Embryonic facial prominence (tissue), 1 donor: ENCODE measurements around the gene SLC17A2.

ENCODE experiments used
- DNase-seq: peaks from one replicate; pipeline ENCODE4 v3.0.0-alpha.2; 2016; ENCODE audit errors: extremely low spot score

SLC17A2 gene

GRCh38 chr6:25886066-25886465, 44.4 kb downstream of the SLC17A2 start:
- no peak for DNase-seq

GRCh38 chr6:25883991-25884390, 46.5 kb downstream of the SLC17A2 start:
- no peak for DNase-seq

- no peak for DNase-seq
Observed at GRCh38 chr6:25883536-25883935, 47.0 kb downstream of the SLC17A2 start.

- no peak for DNase-seq
Observed at GRCh38 chr6:25882051-25882496, 48.4 kb downstream of the SLC17A2 start.

- no peak for DNase-seq
Observed at GRCh38 chr6:25880601-25881000, 49.9 kb downstream of the SLC17A2 start.

DNA sequence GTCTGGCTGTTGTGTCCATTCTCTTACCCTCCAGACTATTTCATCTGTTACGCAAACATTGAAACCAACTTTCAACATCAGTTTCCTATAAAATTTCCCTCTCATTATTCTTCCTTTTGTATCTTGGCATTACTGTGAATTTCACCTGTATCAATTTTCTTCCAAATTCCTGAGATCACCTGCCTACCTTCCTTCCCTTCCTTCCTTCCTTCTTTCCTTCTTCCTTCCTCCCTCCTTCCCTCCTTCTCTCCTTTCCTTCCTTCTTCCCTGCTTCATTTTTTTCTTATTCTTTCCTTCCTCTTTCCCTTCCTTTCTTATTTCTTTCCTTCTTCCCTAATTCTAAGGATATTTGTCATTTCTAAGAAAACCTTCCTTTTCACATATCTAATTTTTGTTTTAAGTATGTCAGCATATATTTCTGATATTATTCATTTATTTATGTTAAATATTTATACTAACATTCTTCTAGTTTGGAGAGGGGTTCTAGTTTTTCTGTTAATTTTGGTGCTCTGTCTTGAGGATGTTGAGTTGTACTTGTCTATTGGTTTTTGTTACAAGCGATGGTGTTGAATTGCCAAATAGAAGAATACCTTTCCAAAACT, 51.7 kb downstream of the SLC17A2 start:
- no peak for DNase-seq

- DNase-seq = no peak
Observed at GRCh38 chr6:25875926-25876602, 54.4 kb downstream of the SLC17A2 start.

DNA sequence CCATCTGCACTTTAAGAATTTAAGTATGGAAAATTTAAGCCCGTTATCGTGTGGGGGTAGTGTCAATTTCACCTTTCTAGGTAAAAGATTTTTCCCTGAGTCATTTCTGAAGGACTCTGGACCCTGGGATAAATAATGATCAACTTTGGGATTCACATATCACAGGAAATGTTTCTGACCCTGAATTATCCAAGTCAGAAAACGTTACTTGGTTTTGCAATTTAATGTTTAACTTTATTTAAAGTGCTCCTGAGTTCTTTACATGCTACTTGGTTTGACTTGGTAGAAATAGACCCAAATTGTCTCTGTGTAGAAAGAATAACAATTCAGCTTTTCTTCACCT, 55.0 kb downstream of the SLC17A2 start:
- no peak for DNase-seq

DNA sequence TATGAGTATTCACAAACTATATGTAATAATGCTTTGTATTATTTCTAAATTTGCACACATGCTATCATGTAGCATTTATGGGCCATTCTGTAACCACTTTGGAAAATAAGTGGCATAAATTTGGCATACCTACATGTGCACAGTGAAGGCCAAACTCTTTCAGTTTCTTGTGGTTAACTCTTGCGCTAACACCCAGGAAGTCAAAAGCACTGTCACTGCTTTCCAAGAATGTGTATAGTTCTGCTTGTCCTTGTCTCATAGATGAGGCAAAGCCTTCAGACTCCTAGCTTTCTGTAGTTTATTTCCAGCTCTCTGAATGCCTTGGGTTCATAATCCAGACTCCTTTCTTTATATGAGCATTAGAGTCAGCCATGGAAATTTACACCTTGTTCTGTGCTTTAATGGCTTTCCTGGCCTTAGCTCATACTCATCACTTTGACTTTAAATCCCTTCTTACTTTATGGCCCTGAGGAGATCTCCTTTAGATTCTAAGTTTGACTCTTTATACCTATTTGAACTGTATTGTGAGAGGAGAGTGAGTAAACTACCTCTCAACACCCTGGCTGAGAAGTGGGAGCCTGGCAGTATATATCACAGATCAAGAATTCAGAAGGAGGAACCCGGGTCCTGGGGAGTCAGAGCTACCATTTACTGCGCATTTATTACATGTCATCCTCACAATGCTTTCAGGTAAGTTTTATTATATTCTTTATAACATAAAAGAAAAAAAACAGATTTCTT, 55.5 kb downstream of the SLC17A2 start:
- no peak for DNase-seq

DNA sequence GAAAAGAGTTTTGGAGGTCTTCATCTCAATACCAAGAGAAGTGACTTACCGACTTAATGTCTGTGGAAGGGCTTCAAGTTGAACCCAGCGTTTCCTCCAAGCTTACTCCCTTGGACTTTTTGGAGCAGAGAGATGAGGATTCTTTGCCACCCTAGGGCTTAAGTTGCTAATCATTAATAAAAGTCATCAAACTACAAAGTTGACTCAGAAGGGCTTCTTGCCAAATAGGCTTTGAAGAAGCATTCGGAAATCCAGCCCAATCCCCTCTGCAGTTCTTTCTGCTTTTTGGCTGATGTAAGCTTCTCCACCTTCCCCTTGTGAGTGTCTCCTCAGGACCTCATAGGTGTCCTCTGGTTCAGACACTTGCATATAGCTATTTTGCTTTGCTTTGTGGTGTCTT, 56.4 kb downstream of the SLC17A2 start, which contains the start of gene SLC17A3:
TSS of gene SLC17A3 (minus strand) at position 126 of the 400 bp plus-strand sequence. CDS start 5,856 bp downstream, outside the sequence.
- DNase-seq = no peak

DNA sequence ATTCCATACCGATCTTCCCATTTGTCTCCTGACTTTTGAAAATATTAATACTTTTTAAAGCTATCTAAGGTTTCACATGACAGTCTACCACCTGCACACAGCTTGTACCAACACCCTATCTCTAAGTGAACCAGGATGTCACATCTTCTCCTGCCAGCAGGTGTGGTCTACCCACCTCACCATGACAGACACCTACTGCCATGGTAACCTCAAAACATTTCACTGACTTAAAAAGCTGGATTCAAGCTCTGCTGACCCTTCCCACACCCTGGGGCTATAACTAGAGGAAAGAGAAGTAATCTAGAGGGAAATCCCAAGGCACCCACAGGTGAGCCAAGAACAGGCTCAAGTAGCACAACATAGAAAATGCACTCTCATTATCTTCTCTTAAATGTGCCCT, 57.7 kb downstream of the SLC17A2 start:
- DNase-seq = no peak

DNA sequence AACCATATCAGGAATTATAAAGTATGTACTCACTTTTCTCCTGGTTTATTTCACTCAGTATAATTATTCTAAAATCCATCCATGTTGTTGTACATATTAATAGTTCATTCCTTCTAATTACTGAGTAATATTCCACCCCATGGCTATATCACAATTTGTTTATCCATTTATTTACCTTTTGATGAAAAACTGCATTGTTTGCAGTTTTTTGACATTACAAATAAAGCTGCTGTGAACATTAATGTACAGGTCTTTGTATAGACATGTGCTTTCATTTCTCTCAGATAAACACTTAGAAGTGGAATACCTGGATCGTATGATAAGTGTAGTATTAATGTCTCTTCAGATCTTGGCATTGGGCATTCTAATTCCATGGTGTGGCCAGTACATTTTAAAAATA, 60.7 kb downstream of the SLC17A2 start:
- DNase-seq = no peak

DNA sequence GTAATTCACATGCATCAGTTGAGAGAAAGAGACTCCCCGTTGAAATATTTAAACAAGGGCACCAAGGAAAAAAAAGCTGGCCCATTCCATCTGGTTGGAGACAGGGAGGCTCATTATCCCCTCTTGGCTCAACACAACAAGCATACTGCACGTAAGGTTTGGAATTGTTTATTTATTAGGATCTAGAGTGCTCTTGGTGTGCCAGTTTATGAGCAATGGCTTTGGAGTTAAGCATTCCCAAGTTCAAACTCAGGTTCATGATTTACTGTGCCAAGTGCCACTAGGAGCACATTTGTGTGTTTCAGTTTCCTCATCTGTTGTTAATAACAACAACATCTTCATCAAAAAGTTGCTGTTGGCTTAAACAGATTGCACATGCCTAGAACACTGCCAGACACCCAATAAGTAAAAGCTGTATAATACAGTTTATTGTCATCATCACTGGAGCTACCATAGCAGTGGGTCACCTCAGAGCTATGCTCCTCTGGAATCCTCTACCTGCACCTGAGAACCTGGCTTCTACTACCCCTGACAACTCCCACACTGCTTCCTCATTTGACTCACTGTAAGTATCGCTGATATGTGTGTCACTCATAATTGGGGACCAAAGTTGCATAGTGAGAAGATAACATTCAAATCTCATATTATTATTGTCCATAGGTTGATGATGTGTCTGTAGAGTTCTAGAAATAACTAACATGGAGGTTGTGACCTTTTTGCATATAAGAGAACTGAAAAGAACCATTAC, 61.9 kb downstream of the SLC17A2 start:
- DNase-seq = no peak

GRCh38 chr6:25866011-25866410, 64.5 kb downstream of the SLC17A2 start:
- no peak for DNase-seq

- no peak for DNase-seq
Observed at GRCh38 chr6:25863360-25863759, 67.1 kb downstream of the SLC17A2 start.
